Breast epithelium (tissue), 4 donors: Measurements from ENCODE around the gene C20orf144. TPM values are rescaled to one million over a fixed set of nuclear protein-coding genes. Genes with fewer than 3 reads are reported as not detected.
A peak's percentile ranks its signal among the peaks of the same experiment; 100 is the strongest.

Source experiments
- DNase-seq, 2 donors: peaks; one replicate each; pipeline ENCODE4 v3.0.0-alpha.2; 2019; ENCODE audit warnings: low spot score in 2 of 2
- H3K27ac ChIP-seq, 2 donors: fragments of 200-600 bp; sonication (generic) in 1 of 2; one replicate each; pipeline ENCODE4 v1.5.1; 2016 to 2019; ENCODE audit warnings: mild to moderate bottlenecking in 1 of 2
- H3K27me3 ChIP-seq, 2 donors: fragments of 200-600 bp; sonication (generic) in 1 of 2; one replicate each; pipeline versions ENCODE4 v1.5.1 to v1.6.0; 2017 to 2019; ENCODE audit warnings: control low read depth in 1 of 2, mild to moderate bottlenecking in 1 of 2
- H3K36me3 ChIP-seq: fragments of 200-600 bp; one replicate; pipeline ENCODE4 v1.5.1; 2019
- H3K4me1 ChIP-seq, 2 donors: fragments of 200-600 bp; sonication (generic); one replicate each; pipeline ENCODE4 v1.5.1; 2016 to 2019; ENCODE audit warnings: control low read depth in 1 of 2
- H3K4me3 ChIP-seq, 3 donors: fragments of 200-600 bp; sonication (generic); 1 replicate in 2 of 3; 2 replicates in 1 of 3; pipeline ENCODE4 v1.5.1; 2016 to 2019; ENCODE audit warnings: mild to moderate bottlenecking in 3 of 3, moderate library complexity in 2 of 3
- H3K9me3 ChIP-seq, 2 donors: fragments of 200-600 bp; sonication (generic) in 1 of 2; one replicate each; pipeline ENCODE4 v1.5.1; 2016 to 2019; ENCODE audit warnings: control low read depth in 1 of 2
- POLR2A ChIP-seq: fragments of 450-650 bp; IDR thresholded peaks from one replicate; pipeline ENCODE4 v1.6.1; 2016; ENCODE audit warnings: antibody characterized with exemption, mild to moderate bottlenecking, moderate library complexity
- POLR2AphosphoS5 ChIP-seq, 3 donors: sonication (generic); formaldehyde crosslinking; IDR thresholded peaks; one replicate each; pipeline ENCODE4 v1.6.1; 2017; ENCODE audit warnings: antibody characterized with exemption in 3 of 3
- intact Hi-C: fragments of 100-400 bp; cut with DNase I; formaldehyde crosslinking; loops from one replicate; pipeline ENCODE4 v1.15.1; 2023; ENCODE audit warnings: low total_unique reads
- total RNA-seq, 3 donors: library from RNA; depleted of rRNA; stranded (reverse); fragments of >200 nt; gene quantifications; one replicate each; pipeline ENCODE4 v1.1.0, GENCODE V29; 2016
- TF ChIP-seq, protein P1 (sequence below), 3 donors: fragments of 450-650 bp; IDR thresholded peaks; one replicate each; pipeline ENCODE4 v1.5.1; 2016 to 2017; ENCODE audit warnings: antibody characterized with exemption in 3 of 3, mild to moderate bottlenecking in 3 of 3, moderate library complexity in 3 of 3

The C20orf144 gene
- total RNA-seq = under 1 TPM; 0.16 to 0.33 (median 0.29) TPM

DNA sequence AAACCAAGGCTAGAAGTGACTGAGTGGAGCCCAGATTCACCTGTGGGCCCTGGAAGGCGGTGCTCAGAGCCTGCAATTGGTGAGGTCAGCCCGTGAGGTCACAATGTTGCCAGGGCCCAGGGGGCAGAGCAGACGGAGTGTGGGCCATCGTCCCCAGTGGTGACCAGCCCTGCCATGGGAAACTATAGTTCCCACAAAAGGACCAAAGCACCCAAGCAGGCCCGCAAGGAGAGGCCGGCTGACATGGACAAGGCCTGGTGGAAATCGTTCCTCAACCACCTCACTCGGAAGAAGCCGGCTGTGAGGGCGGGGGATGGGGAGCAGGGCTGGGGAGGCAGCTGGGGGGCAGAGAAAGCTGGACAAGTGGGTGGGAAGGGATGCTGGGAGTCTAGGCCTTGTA is at the start of gene C20orf144:
Gene C20orf144 (plus strand): TSS at position 156 of the 400 bp plus-strand sequence. CDS start 19 bp downstream, at position 175.
- intact Hi-C loops = no loop called here
- Histone ChIP-seq H3K36me3 (no peaks in the 10 kb centered on the region), H3K27me3 (no peaks in the 10 kb centered on the region), H3K4me3 (peak within 1 kb of the TSS; percentile 66 to 97 (median 72)), H3K4me1 (peaks cover 0 to 5% of the 10 kb centered on the region in 2 donors), H3K9me3 (no peaks in the 10 kb centered on the region), H3K27ac (peak within 1 kb of the TSS; percentile 89 to 90)
- DNase-seq = no peak
- no peak for TF ChIP-seq POLR2A
- TF ChIP-seq, protein P1, sequence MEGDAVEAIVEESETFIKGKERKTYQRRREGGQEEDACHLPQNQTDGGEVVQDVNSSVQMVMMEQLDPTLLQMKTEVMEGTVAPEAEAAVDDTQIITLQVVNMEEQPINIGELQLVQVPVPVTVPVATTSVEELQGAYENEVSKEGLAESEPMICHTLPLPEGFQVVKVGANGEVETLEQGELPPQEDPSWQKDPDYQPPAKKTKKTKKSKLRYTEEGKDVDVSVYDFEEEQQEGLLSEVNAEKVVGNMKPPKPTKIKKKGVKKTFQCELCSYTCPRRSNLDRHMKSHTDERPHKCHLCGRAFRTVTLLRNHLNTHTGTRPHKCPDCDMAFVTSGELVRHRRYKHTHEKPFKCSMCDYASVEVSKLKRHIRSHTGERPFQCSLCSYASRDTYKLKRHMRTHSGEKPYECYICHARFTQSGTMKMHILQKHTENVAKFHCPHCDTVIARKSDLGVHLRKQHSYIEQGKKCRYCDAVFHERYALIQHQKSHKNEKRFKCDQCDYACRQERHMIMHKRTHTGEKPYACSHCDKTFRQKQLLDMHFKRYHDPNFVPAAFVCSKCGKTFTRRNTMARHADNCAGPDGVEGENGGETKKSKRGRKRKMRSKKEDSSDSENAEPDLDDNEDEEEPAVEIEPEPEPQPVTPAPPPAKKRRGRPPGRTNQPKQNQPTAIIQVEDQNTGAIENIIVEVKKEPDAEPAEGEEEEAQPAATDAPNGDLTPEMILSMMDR (IDR thresholded peaks at IDR 0.05) = no peak
- no peak for TF ChIP-seq POLR2AphosphoS5 (IDR thresholded peaks at IDR 0.05)

- Histone ChIP-seq H3K4me1 (no peaks in the 10 kb centered on the region), H3K27me3 (no peaks in the 10 kb centered on the region), H3K4me3 (no peak overlapping the region), H3K9me3 (no peaks in the 10 kb centered on the region), H3K27ac (no peak overlapping the region), H3K36me3 (no peaks in the 10 kb centered on the region)
- intact Hi-C loops = no loop called here
- TF ChIP-seq POLR2AphosphoS5 (IDR thresholded peaks at IDR 0.05) = no peak
- TF ChIP-seq, protein P1 (IDR thresholded peaks at IDR 0.05) = no peak
- no peak for TF ChIP-seq POLR2A
- no peak for DNase-seq
Observed at GRCh38 chr20:33621717-33622400, 40.3 kb upstream of the C20orf144 start.

GRCh38 chr20:33622705-33623365 is 39.3 kb upstream of the C20orf144 start:
- no peak overlapping the region for H3K4me3 ChIP-seq
- H3K27ac ChIP-seq = no peak overlapping the region
- H3K9me3 ChIP-seq = no peaks in the 10 kb centered on the region
- intact Hi-C loops = no loop called here
- H3K27me3 ChIP-seq = no peaks in the 10 kb centered on the region
- TF ChIP-seq, protein P1 (IDR thresholded peaks at IDR 0.05) = no peak
- TF ChIP-seq POLR2AphosphoS5 (IDR thresholded peaks at IDR 0.05) (no peak), POLR2A (no peak)
- DNase-seq = no peak
- no peaks in the 10 kb centered on the region for H3K4me1 ChIP-seq
- H3K36me3 ChIP-seq = no peaks in the 10 kb centered on the region

DNA sequence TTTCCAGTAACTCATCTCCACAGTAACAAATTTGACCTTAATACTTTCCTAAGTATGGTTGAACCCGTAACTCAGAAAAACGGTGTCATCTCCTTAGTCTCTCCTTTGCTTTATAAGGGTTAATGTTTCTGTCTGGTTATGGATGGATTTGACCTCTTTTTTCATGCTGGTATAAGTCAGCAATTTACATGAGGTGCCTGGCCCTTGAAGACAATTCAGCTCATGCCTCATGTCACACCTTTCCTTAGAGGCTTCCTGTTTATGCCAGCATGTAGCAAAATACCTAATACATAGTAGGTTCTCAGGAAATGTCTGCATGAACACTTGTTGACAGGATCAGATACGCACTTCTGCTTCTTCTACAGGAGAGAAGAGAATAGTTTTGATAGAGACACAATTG is 37.7 kb upstream of the C20orf144 start:
- intact Hi-C loops = no loop called here
- no peaks in the 10 kb centered on the region for H3K36me3 ChIP-seq

More for the DNA sequence above, 37.7 kb upstream of the C20orf144 start:
- DNase-seq = no peak
- H3K9me3 ChIP-seq = no peaks in the 10 kb centered on the region
- no peaks in the 10 kb centered on the region for H3K4me1 ChIP-seq
- TF ChIP-seq, protein P1 (IDR thresholded peaks at IDR 0.05) = no peak
- no peak for TF ChIP-seq POLR2AphosphoS5 (IDR thresholded peaks at IDR 0.05)
- no peak for TF ChIP-seq POLR2A
- H3K4me3 ChIP-seq = no peak overlapping the region
- H3K27ac ChIP-seq = no peak overlapping the region
- no peaks in the 10 kb centered on the region for H3K27me3 ChIP-seq
